Activated naive CD4-positive, alpha-beta T cell treated with anti-CD3 and anti-CD28 coated beads, Interleukin-2, amount 50 U/mL, for 24 hours (primary cell): Measurements from ENCODE around the gene MAML3.
"Not testable (repeated sequence)": the region's sequence is repeated elsewhere in the genome, so short reads cannot be mapped to it uniquely, and the experiment has no call there.

Source experiments
- H3K27ac Mint-ChIP-seq: one replicate; pipeline ENCODE4 v1.8.0; 2021; ENCODE audit warnings: mild to moderate bottlenecking, mixed read lengths
- H3K27me3 Mint-ChIP-seq: one replicate; pipeline ENCODE4 v1.8.0; 2021; ENCODE audit warnings: mixed read lengths
- H3K36me3 Mint-ChIP-seq: one replicate; pipeline ENCODE4 v1.8.0; 2021; ENCODE audit warnings: mixed read lengths
- H3K4me1 Mint-ChIP-seq: one replicate; pipeline ENCODE4 v1.8.0; 2021; ENCODE audit warnings: mixed read lengths
- H3K4me3 Mint-ChIP-seq: one replicate; pipeline ENCODE4 v1.8.0; 2021; ENCODE audit warnings: mild to moderate bottlenecking, mixed read lengths
- H3K9me3 Mint-ChIP-seq: one replicate; pipeline ENCODE4 v1.8.0; 2021; ENCODE audit warnings: mixed read lengths

The MAML3 gene

GRCh38 chr4:139720806-139721205, 433.2 kb downstream of the MAML3 start:
- Mint-ChIP-seq H3K27ac (no peak overlapping the region), H3K9me3 (no peaks in the 10 kb centered on the region), H3K4me3 (no peak overlapping the region), H3K4me1 (no peaks in the 10 kb centered on the region), H3K27me3 (no peaks in the 10 kb centered on the region), H3K36me3 (peaks cover 3% of the 10 kb centered on the region)

- no peaks in the 10 kb centered on the region for H3K27me3 Mint-ChIP-seq
- no peaks in the 10 kb centered on the region for H3K9me3 Mint-ChIP-seq
- H3K4me3 Mint-ChIP-seq: no peak overlapping the region
- peaks cover 3% of the 10 kb centered on the region for H3K36me3 Mint-ChIP-seq
- no peaks in the 10 kb centered on the region for H3K4me1 Mint-ChIP-seq
- H3K27ac Mint-ChIP-seq: no peak overlapping the region
Measured at GRCh38 chr4:139719381-139720101, 434.4 kb downstream of the MAML3 start.

- H3K27me3 Mint-ChIP-seq: no peaks in the 10 kb centered on the region
- H3K4me1 Mint-ChIP-seq: no peaks in the 10 kb centered on the region
- H3K36me3 Mint-ChIP-seq: peaks cover 3% of the 10 kb centered on the region
- no peak overlapping the region for H3K27ac Mint-ChIP-seq
- H3K9me3 Mint-ChIP-seq: no peaks in the 10 kb centered on the region
- H3K4me3 Mint-ChIP-seq: no peak overlapping the region
Measured at GRCh38 chr4:139718833-139719232, 435.2 kb downstream of the MAML3 start.

GRCh38 chr4:139718358-139718757, 435.6 kb downstream of the MAML3 start:
- H3K9me3 Mint-ChIP-seq: no peaks in the 10 kb centered on the region
- H3K27ac Mint-ChIP-seq: no peak overlapping the region
- H3K4me1 Mint-ChIP-seq: no peaks in the 10 kb centered on the region
- no peak overlapping the region for H3K4me3 Mint-ChIP-seq
- peaks cover 3% of the 10 kb centered on the region for H3K36me3 Mint-ChIP-seq
- no peaks in the 10 kb centered on the region for H3K27me3 Mint-ChIP-seq

GRCh38 chr4:139715746-139716391, 438.1 kb downstream of the MAML3 start:
- no peaks in the 10 kb centered on the region for H3K9me3 Mint-ChIP-seq
- H3K4me1 Mint-ChIP-seq: no peaks in the 10 kb centered on the region
- no peaks in the 10 kb centered on the region for H3K27me3 Mint-ChIP-seq
- H3K27ac Mint-ChIP-seq: no peak overlapping the region
- peaks cover 3% of the 10 kb centered on the region for H3K36me3 Mint-ChIP-seq
- H3K4me3 Mint-ChIP-seq: no peak overlapping the region

- no peak overlapping the region for H3K4me3 Mint-ChIP-seq
- H3K27me3 Mint-ChIP-seq: no peaks in the 10 kb centered on the region
- no peaks in the 10 kb centered on the region for H3K9me3 Mint-ChIP-seq
- peaks cover 4% of the 10 kb centered on the region for H3K36me3 Mint-ChIP-seq
- no peak overlapping the region for H3K27ac Mint-ChIP-seq
- no peaks in the 10 kb centered on the region for H3K4me1 Mint-ChIP-seq
Measured at GRCh38 chr4:139712882-139713281, 441.1 kb downstream of the MAML3 start.

- H3K36me3 Mint-ChIP-seq: peaks cover 2% of the 10 kb centered on the region
- H3K27ac Mint-ChIP-seq: no peak overlapping the region
- no peaks in the 10 kb centered on the region for H3K4me1 Mint-ChIP-seq
- H3K9me3 Mint-ChIP-seq: no peaks in the 10 kb centered on the region
- H3K4me3 Mint-ChIP-seq: no peak overlapping the region
- H3K27me3 Mint-ChIP-seq: no peaks in the 10 kb centered on the region
Measured at GRCh38 chr4:139711461-139711860, 442.5 kb downstream of the MAML3 start.

GRCh38 chr4:139710073-139710472, 443.9 kb downstream of the MAML3 start:
- Mint-ChIP-seq H3K4me1 (no peaks in the 10 kb centered on the region), H3K36me3 (peaks cover 2% of the 10 kb centered on the region), H3K4me3 (no peak overlapping the region), H3K9me3 (no peaks in the 10 kb centered on the region), H3K27me3 (peaks cover 2% of the 10 kb centered on the region), H3K27ac (no peak overlapping the region)

GRCh38 chr4:139709660-139710059, 444.3 kb downstream of the MAML3 start:
- Mint-ChIP-seq H3K4me3 (no peak overlapping the region), H3K27ac (no peak overlapping the region), H3K9me3 (no peaks in the 10 kb centered on the region), H3K4me1 (no peaks in the 10 kb centered on the region), H3K27me3 (peaks cover 2% of the 10 kb centered on the region), H3K36me3 (peaks cover 2% of the 10 kb centered on the region)

- Mint-ChIP-seq H3K36me3 (peaks cover 4% of the 10 kb centered on the region), H3K9me3 (peaks cover 5% of the 10 kb centered on the region), H3K4me1 (no peaks in the 10 kb centered on the region), H3K4me3 (no peak overlapping the region), H3K27ac (no peak overlapping the region), H3K27me3 (peaks cover 4% of the 10 kb centered on the region)
Measured at GRCh38 chr4:139704915-139705485, 449.0 kb downstream of the MAML3 start.

GRCh38 chr4:139700568-139700967, 453.4 kb downstream of the MAML3 start:
- Mint-ChIP-seq H3K27me3 (peaks cover 4% of the 10 kb centered on the region), H3K36me3 (peaks cover 5% of the 10 kb centered on the region), H3K4me1 (no peaks in the 10 kb centered on the region), H3K4me3 (no peak overlapping the region), H3K27ac (no peak overlapping the region), H3K9me3 (peaks cover 5% of the 10 kb centered on the region)

GRCh38 chr4:139698167-139698925, 455.6 kb downstream of the MAML3 start:
- H3K36me3 Mint-ChIP-seq, H3K27me3 Mint-ChIP-seq, H3K4me1 Mint-ChIP-seq, H3K9me3 Mint-ChIP-seq, H3K27ac Mint-ChIP-seq, H3K4me3 Mint-ChIP-seq: not testable (repeated sequence)

- no peak overlapping the region for H3K4me3 Mint-ChIP-seq
- H3K36me3 Mint-ChIP-seq: peaks cover 2% of the 10 kb centered on the region
- H3K9me3 Mint-ChIP-seq: no peaks in the 10 kb centered on the region
- H3K4me1 Mint-ChIP-seq: no peaks in the 10 kb centered on the region
- H3K27ac Mint-ChIP-seq: no peak overlapping the region
- H3K27me3 Mint-ChIP-seq: no peaks in the 10 kb centered on the region
Measured at GRCh38 chr4:139696491-139696890, 457.5 kb downstream of the MAML3 start.

- Mint-ChIP-seq H3K4me3 (no peak overlapping the region), H3K4me1 (no peaks in the 10 kb centered on the region), H3K9me3 (no peaks in the 10 kb centered on the region), H3K36me3 (peaks cover 2% of the 10 kb centered on the region), H3K27ac (no peak overlapping the region), H3K27me3 (no peaks in the 10 kb centered on the region)
Measured at GRCh38 chr4:139694522-139695107, 459.4 kb downstream of the MAML3 start.

GRCh38 chr4:139692309-139693012, 461.5 kb downstream of the MAML3 start:
- H3K4me3 Mint-ChIP-seq: no peak overlapping the region
- no peak overlapping the region for H3K27ac Mint-ChIP-seq
- no peaks in the 10 kb centered on the region for H3K4me1 Mint-ChIP-seq
- no peaks in the 10 kb centered on the region for H3K27me3 Mint-ChIP-seq
- H3K36me3 Mint-ChIP-seq: peaks cover 2% of the 10 kb centered on the region
- H3K9me3 Mint-ChIP-seq: no peaks in the 10 kb centered on the region
